KOPT-K1 (cell line): ENCODE data around the gene CD164.

Experiments
- H3K27ac ChIP-seq: fragments of 200-600 bp; sonication (generic); 2 replicates; pipeline ENCODE4 v1.5.1; 2016; ENCODE audit warnings: antibody characterized with exemption, mild to moderate bottlenecking, low read depth, low read length; ENCODE audit not compliant: poor library complexity, severe bottlenecking
- H3K36me3 ChIP-seq: fragments of 200-600 bp; sonication (generic); 2 replicates; pipeline ENCODE4 v1.5.1; 2017; ENCODE audit warnings: antibody characterized with exemption, mild to moderate bottlenecking, low read length, moderate library complexity; ENCODE audit not compliant: insufficient read depth
- H3K9me3 ChIP-seq: fragments of 200-600 bp; sonication (generic); 2 replicates; pipeline ENCODE4 v1.5.1; 2017; ENCODE audit warnings: antibody characterized with exemption, low read length, mild to moderate bottlenecking; ENCODE audit not compliant: insufficient read depth, poor library complexity, severe bottlenecking

CD164 gene

GRCh38 chr6:109362102-109362884, 20.0 kb downstream of the CD164 start:
- Histone ChIP-seq H3K36me3 (peaks cover 98% of the 10 kb centered on the region), H3K9me3 (peaks cover 41% of the 10 kb centered on the region), H3K27ac (no peak overlapping the region)

- H3K36me3 ChIP-seq, result peaks cover 98% of the 10 kb centered on the region
- H3K27ac ChIP-seq, result no peak overlapping the region
- H3K9me3 ChIP-seq, result peaks cover 56% of the 10 kb centered on the region
These were observed 21.5 kb downstream of the CD164 start for GRCh38 chr6:109360791-109361190.

DNA sequence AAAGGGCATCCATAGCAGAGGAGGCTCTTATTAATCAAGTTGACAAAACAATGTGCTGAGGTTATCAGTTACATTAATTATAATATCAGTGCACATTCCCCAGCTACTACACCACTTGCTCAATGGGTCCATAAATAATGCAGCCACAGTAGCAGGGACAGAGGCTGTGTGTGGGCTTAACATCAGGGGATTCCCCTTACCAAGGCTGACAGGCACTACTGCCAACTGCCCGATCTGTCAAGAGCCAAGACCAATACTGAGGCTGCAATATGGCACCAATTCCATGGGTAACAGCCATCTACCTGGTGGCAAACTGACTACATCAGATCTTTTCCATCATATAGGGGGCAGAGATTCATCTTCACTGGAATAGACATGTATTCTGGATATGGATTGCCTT, 22.0 kb downstream of the CD164 start:
- H3K36me3 ChIP-seq, result peaks cover 98% of the 10 kb centered on the region

DNA sequence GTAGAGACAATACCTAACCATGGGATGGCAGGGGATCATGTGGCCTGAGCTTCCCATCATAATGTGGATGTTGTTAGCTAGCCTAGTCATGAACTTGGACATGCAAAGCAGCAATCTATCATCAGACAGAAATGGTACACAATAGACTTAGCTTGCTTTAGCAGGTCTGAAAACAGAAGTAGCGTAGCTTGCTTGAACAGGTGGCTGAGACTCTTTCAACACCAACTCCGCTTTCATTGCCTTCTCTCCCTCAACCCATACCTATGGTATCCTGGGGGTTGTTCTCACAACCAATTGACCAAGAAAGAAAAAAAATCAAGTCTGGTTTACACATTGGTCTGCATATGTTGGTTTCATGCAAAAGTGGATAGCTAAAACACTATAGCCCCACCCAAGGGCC, 23.0 kb downstream of the CD164 start:
- Histone ChIP-seq H3K27ac (no peak overlapping the region), H3K9me3 (peaks cover 45% of the 10 kb centered on the region), H3K36me3 (peaks cover 93% of the 10 kb centered on the region)

More for the DNA sequence above, 22.0 kb downstream of the CD164 start:
- Histone ChIP-seq H3K9me3 (peaks cover 56% of the 10 kb centered on the region), H3K27ac (no peak overlapping the region)

GRCh38 chr6:109358204-109358603, 24.1 kb downstream of the CD164 start:
- peaks cover 88% of the 10 kb centered on the region for H3K36me3 ChIP-seq
- peaks cover 42% of the 10 kb centered on the region for H3K9me3 ChIP-seq
- H3K27ac ChIP-seq, result no peak overlapping the region

DNA sequence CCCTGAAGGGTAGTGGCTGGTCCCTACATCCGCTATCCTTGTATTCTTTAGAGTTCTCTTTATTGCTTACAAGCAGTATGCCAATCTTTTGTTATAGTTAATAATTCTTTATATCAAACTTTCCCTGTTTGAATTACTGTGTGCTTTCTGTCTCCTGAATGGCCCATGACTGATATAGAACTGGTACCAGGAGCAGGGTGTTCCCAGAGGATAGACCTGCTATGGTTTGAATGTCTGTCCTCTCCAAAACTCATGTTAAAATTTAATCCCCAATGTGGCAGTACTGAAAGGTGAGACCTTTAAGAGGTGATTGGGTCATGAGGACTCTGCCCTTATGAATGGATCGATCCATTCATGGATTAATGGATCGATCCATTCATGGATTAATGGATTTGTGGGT, 26.0 kb downstream of the CD164 start:
- Histone ChIP-seq H3K9me3 (peaks cover 31% of the 10 kb centered on the region), H3K36me3 (peaks cover 70% of the 10 kb centered on the region), H3K27ac (no peak overlapping the region)

DNA sequence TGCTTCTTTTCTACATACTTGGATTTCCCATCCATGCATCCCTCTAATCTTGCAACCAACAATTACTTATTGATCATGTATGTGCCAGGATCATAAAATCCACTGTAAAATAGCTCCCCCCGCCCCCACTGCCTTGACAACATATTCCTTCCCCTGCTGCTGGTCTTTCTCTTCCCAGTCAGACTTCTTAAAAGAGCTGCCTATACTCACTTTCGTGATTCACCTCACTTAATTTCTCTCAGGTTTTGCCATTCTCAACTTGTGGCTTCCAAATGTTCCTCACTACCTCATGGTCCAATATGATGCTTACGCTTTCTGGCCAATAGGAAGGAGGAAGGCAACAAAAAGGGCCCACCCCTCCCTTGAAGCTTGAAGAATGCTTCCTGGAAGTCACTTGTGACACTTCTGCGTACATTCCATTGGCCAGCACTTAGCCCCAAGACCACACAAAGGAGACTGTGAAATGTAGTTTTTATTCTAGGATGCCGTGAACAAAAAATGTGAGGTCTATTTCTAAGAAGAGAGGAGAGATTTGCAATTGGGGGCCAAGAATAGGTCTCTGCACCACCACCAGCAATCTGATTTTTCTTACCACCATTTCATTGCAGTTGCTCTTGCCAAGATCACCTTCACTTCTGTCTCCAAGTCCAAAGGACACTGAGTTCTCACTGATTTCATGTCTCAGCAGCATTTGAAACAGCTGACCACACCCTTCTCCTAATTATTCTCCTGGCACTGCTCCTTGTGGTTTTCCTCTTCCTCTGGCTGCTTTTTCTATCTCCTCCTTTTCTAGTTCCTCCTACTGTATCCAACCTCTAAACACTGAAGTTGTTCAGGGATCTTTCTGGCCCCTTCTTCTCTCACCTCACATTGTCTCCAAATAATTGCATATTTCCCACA, 30.8 kb downstream of the CD164 start:
- peaks cover 7% of the 10 kb centered on the region for H3K9me3 ChIP-seq
- no peak overlapping the region for H3K27ac ChIP-seq
- H3K36me3 ChIP-seq, result peaks cover 22% of the 10 kb centered on the region

GRCh38 chr6:109349419-109349987, 32.8 kb downstream of the CD164 start:
- H3K27ac ChIP-seq, result no peak overlapping the region

DNA sequence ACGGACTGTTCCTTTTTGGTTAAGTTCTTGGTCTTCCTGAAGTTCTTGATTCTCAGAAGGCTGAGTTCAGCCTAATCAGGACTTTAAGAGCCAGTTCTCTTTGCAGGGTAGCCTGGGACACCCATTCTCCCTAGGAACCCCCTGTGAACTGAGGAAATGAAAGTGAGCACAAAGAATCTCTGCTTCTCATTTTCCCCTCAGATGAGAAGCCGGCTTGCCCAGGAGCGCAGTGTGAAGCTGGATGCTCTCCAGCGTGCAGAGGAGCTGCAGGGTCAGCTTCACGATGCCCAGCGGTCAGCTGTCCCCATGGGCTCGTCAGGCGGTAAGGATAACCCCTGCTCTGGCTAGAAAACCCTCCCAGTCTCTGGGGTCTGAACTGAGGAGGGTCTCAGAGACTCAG, 34.0 kb downstream of the CD164 start:
- Histone ChIP-seq H3K9me3 (no peaks in the 10 kb centered on the region), H3K27ac (no peak overlapping the region), H3K36me3 (no peaks in the 10 kb centered on the region)

More at GRCh38 chr6:109349419-109349987, 32.8 kb downstream of the CD164 start:
- Histone ChIP-seq H3K36me3 (0 out of 2 replicates have a peak, but pooled peaks cover 8% of the 10 kb centered on the region), H3K9me3 (no peaks in the 10 kb centered on the region)

- Histone ChIP-seq H3K36me3 (no peaks in the 10 kb centered on the region), H3K27ac (no peak overlapping the region), H3K9me3 (no peaks in the 10 kb centered on the region)
These were observed 34.5 kb downstream of the CD164 start for GRCh38 chr6:109347779-109348178.

DNA sequence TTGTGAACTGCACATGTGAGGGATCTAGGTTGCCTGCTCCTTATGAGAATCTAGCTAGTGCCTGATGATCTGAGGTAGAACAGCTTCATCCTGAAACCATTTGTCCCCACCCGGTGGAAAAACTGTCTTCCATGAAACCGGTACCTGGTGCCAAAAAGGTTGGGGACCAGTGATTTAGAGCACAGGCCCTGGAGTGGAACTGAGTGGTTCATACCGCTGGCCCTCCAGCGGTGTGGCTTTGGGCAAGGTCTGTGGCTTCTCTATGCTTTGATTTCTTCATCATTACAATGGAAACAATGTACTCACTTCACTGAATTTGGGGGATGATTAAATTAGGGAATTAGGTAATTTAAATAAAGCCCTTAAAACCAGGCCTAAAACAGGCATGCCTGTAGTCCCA, 36.3 kb downstream of the CD164 start:
- H3K36me3 ChIP-seq, result no peaks in the 10 kb centered on the region
- no peak overlapping the region for H3K27ac ChIP-seq
- no peaks in the 10 kb centered on the region for H3K9me3 ChIP-seq

- Histone ChIP-seq H3K27ac (no peak overlapping the region), H3K9me3 (no peaks in the 10 kb centered on the region), H3K36me3 (no peaks in the 10 kb centered on the region)
These were observed 38.0 kb downstream of the CD164 start for GRCh38 chr6:109344226-109344625.

- Histone ChIP-seq H3K9me3 (no peaks in the 10 kb centered on the region), H3K36me3 (no peaks in the 10 kb centered on the region), H3K27ac (no peak overlapping the region)
These were observed 38.7 kb downstream of the CD164 start for GRCh38 chr6:109343518-109343917.

GRCh38 chr6:109342911-109343310, 39.4 kb downstream of the CD164 start:
- Histone ChIP-seq H3K9me3 (no peaks in the 10 kb centered on the region), H3K36me3 (no peaks in the 10 kb centered on the region), H3K27ac (no peak overlapping the region)

- H3K36me3 ChIP-seq, result no peaks in the 10 kb centered on the region
- no peaks in the 10 kb centered on the region for H3K9me3 ChIP-seq
- H3K27ac ChIP-seq, result no peak overlapping the region
These were observed 39.8 kb downstream of the CD164 start for GRCh38 chr6:109342506-109342905.
